Spleen (tissue), 7 donors: ENCODE results near the gene DCUN1D5.

Source experiments
- CTCF ChIP-seq, 11 experiments: fragments of 200-600 bp in 7 of 11; fragments of 450-650 bp in 4 of 11; sonication (generic) in 4 of 11; IDR thresholded peaks in 8 of 11; conservative IDR thresholded peaks in 3 of 11; 1 replicate in 7 of 11; 2 replicates in 4 of 11; pipeline versions ENCODE4 v1.4.0 to v1.8.0; 2016 to 2021; ENCODE audit warnings: antibody characterized with exemption in 11 of 11, inconsistent platforms in 4 of 11, mild to moderate bottlenecking in 1 of 11
- POLR2AphosphoS5 ChIP-seq, 3 donors: sonication (generic); formaldehyde crosslinking; IDR thresholded peaks; one replicate each; pipeline ENCODE4 v1.5.1; 2017; ENCODE audit warnings: antibody characterized with exemption in 3 of 3
- donor health status: DM: no; HTN: no; CAD: no; lungs with moderate emphysema.
- donor health status: DM: no; HTN: no; CAD: no.
- donor health status: DM: no; HTN: no; CAD: no.

GRCh38 chr11:103050351-103050750, 41.6 kb downstream of the DCUN1D5 start:
- no peak for TF ChIP-seq CTCF (IDR thresholded peaks at IDR 0.05 in 8 of 11, conservative IDR thresholded peaks at IDR 0.05 in 3 of 11)
- no peak for TF ChIP-seq POLR2AphosphoS5 (IDR thresholded peaks at IDR 0.05)
